Retinal pigment epithelial cell (primary cell): ENCODE results near the gene TULP4.
"Not testable (repeated sequence)": the region's sequence is repeated elsewhere in the genome, so short reads cannot be mapped to it uniquely, and the experiment has no call there.

ENCODE experiments used
- DNase-seq: peaks from one replicate; pipeline ENCODE4 v3.0.0-alpha.2; 2010; ENCODE audit warnings: low read depth
- H3K4me3 ChIP-seq: 2 replicates; pipeline ENCODE4 v1.5.1; 2011; ENCODE audit warnings: mild to moderate bottlenecking, low read length, control low read depth, moderate library complexity
- CTCF ChIP-seq: conservative IDR thresholded peaks from 2 replicates; pipeline ENCODE4 v1.5.1; 2011; ENCODE audit warnings: low read depth, low read length, control low read depth, inconsistent platforms

TULP4 gene

DNA sequence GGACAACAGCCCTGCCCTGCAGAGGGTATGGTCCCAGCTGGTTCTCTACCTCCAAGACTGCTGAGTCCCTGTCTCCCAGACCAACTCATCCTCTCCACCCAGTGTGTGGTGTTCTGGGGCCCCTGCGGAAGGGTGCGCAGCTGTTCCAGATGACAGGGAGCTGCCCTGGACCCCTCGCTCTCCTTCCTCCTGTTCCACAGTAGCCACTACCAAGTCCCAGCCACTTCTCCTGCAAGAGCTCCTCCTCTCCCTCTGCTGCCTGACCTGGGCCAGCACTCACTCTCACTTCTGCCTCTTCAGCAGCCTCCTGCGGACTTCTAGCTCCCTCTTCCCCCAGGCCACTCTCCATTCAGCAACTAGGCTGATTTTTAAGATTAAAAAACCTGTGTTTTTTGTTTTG is 207.5 kb downstream of the TULP4 start:
- H3K4me3 ChIP-seq = no peak overlapping the region
- TF ChIP-seq CTCF = no peak

DNA sequence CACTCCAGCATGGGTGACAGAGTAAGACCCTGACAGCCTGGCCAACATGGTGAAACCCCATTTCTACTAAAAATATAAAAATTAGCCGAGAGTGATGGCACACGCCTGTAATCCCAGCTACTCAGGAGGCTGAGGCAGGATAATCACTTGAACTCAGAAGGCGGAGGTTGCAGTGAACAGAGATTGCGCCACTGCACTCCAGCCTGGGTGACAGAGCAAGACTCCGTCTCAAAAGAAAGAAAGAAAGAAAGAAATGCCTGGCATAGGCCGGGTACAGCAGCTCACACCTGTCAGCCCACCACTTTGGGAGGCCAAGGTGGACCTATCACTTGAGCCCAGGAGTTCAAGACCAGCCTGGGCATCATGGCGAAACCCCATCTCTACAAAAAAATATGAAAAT is 208.7 kb downstream of the TULP4 start:
- H3K4me3 ChIP-seq, DNase-seq: not testable (repeated sequence)

More for the DNA sequence above, 207.5 kb downstream of the TULP4 start:
- DNase-seq = no peak

DNA sequence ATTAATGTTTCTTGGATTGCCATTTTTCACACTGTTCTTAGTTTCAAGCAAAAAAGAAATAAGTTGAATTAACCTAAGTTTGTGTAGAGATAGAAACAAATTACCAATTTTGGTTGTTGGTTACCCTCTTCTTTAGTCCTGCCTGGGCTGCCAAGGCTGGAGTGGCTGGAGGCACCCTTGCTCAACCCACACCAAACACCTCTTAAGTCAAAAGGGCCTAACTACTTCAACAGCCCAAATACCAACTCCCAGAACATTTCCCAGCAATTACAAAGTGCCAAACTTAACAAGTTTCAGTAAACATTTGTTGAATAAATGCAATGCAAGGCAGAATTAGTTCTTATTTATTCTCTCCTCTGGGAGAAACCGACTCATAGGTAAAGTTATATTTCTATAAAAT is 209.5 kb downstream of the TULP4 start:
- H3K4me3 ChIP-seq = no peak overlapping the region

GRCh38 chr6:158522616-158523015 is 210.4 kb downstream of the TULP4 start:
- no peak overlapping the region for H3K4me3 ChIP-seq
- no peak for TF ChIP-seq CTCF
- DNase-seq = no peak

More for the DNA sequence above, 209.5 kb downstream of the TULP4 start:
- DNase-seq = no peak
- TF ChIP-seq CTCF = no peak

- H3K4me3 ChIP-seq = no peak overlapping the region
- TF ChIP-seq CTCF = no peak
- no peak for DNase-seq
These were observed 212.0 kb downstream of the TULP4 start for GRCh38 chr6:158524311-158524710.

GRCh38 chr6:158527858-158528257 is 215.6 kb downstream of the TULP4 start:
- DNase-seq, H3K4me3 ChIP-seq: not testable (repeated sequence)

GRCh38 chr6:158528826-158529225 is 216.6 kb downstream of the TULP4 start:
- H3K4me3 ChIP-seq = no peak overlapping the region
- DNase-seq = no peak
- TF ChIP-seq CTCF = no peak

GRCh38 chr6:158529629-158530028 is 217.4 kb downstream of the TULP4 start:
- no peak overlapping the region for H3K4me3 ChIP-seq
- no peak for TF ChIP-seq CTCF
- no peak for DNase-seq
